ENCODE results near the gene PRDM16.

DNA sequence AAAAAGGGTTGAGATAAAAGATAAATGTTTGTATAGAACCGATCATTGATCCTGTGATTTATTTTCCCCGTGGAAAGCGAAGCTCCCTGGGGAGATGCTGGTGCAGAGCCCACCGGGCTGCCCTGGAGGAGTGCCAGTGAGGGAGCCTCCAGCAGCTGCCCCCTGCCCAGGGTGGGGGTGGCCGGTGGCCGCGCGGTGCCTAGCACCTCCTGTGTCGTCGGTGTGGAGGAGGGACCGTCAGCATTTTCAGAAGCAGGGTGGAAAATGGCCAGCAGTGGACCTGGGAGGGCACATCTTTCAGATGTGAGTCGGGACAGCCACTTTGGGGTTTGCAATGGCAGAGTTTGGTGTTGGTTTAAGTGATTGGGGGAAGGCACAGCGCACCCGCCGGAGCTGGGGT is 164.0 kb downstream of the PRDM16 start:
- TF ChIP-seq POLR2A (IDR thresholded peaks at IDR 0.05; ENCODE audit: low read length) (no peak), GATA1 (IDR thresholded peaks at IDR 0.05; ENCODE audit: low read depth, low read length) (no peak)

Measured in erythroblast (primary cell).